NCI-H524 (cell line): Measurements from ENCODE around the gene MAPK1.
"Not testable (repeated sequence)": the region's sequence is repeated elsewhere in the genome, so short reads cannot be mapped to it uniquely, and the experiment has no call there.

ENCODE experiments used
- DNase-seq, 2 experiments: peaks; one replicate each; lab custom pipeline; 2025; lab: John Stamatoyannopoulos, UW

Gene MAPK1

DNA sequence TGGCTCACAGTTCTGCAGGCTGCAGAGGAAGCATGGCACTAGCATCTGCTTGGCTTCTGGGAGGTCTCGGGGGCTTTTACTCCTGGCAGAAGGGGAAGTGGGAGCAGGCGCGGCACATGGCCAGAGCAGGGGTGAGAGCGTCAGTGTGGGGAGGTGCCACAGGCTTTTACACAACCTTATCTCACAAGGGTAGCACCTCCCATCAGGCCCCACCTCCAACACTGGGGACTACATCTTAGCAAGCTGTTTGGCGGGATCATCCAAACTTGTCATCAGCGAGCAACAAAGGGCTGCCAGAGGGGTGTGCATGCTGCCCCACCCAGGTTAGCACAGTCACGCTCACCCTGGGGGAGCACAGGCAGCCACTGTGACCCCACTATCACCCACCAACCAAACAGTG, 112.9 kb downstream of the MAPK1 start:
- DNase-seq: peak in 1 of 2 experiments; percentile 21

GRCh38 chr22:21753374-21754111, 113.9 kb downstream of the MAPK1 start:
- no peak for DNase-seq

DNA sequence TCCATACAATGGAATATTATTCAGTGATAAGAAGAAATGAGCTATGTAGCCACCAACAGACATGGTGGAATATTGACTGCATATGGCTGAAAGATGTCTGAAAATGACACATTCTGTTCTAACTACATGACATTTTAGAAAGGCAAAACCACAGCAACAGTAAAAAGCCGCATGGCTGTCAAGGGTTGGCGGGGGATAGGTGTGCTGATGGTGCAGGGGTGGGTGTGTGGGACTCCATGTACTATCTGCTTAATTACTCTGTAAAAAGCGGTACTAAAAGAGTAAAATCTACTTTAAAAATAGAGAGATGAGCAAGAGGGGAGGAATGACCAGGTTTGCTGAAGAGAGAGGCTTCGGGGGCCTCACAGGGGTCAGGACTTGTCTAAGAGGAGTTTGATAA, 115.2 kb downstream of the MAPK1 start:
- no peak for DNase-seq

DNA sequence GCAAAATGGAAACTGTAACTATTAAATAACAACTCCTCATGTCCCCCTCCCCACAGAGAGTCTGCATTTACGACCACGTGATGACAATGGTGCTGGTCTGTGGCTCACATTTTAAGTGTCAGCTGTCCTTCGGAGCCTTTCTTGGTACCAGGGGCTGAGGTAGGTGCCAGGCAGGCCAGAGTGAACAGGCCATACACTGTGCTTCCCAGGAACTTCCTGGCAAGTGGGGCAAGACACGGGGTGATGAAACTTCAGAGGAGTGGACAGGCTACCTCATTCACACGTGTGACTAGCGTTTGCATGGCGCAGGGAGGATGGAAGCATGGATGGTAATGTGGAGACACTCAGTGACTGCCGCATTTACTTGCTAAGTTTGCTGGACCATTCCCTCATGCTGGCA, 121.5 kb downstream of the MAPK1 start:
- peak in 1 of 2 experiments; percentile 12 for DNase-seq

- DNase-seq: not testable (repeated sequence)
Observed at GRCh38 chr22:21744917-21745316, 122.5 kb downstream of the MAPK1 start.

DNA sequence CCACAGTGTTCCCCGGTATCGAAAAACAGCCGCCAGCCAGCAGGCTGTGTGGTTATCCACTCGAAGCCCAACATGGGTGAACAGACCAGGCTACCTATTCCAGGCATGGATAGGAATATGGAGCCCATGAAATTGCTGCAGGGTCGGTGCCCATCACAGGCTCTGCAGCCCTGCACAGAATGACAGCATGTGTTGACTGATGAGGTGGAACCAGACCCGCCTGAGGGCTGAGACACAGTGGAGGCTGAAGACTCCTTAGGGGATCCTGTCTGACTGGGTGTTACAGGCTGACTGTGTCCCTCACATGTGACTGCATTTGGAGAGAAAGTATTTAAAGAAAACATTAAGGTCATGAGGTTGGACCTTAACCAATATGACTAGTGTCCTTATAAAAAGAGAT, 125.7 kb downstream of the MAPK1 start:
- DNase-seq: no peak

GRCh38 chr22:21741059-21741458, 126.4 kb downstream of the MAPK1 start:
- no peak for DNase-seq

GRCh38 chr22:21739828-21740377, 127.5 kb downstream of the MAPK1 start:
- DNase-seq: no peak

DNA sequence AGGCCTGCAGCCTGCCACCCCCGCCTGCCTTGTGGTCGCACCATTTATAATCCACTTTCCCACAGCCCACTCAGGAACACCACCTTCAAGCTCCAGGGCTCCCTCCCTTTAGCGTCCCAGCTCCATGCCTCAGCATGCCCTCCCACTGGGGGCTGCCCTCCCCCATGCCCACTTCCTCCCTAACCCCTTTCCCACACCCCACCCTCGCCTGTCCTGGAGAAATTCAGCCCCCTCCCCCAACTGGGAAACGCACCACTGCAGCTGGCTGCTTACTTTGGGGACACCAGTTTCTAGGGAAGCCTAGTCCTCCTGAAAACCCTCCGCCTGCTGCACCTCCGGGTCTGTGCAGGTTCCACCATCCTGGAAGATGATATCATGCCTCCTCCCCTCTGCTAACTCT, 128.5 kb downstream of the MAPK1 start:
- no peak for DNase-seq

DNA sequence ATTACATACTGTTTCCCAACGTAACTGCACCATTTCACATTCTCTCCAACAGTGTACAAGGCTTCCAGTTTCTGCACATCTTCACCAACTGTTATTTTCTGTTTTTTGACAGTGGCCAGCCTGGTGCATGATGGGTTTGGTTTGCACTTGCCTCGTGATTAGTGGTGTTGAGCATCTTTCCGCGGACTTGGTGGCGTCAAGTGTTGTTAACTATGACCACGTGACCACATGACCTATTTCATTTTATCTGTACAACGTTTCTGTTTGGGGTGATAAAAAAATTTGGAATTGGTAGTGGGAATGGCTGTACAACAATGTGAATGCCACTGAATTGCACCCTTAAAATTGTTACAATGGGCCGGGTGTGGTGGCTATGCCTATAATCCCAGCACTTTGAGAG, 129.4 kb downstream of the MAPK1 start:
- DNase-seq: no peak

GRCh38 chr22:21736948-21737347, 130.5 kb downstream of the MAPK1 start:
- no peak for DNase-seq

DNA sequence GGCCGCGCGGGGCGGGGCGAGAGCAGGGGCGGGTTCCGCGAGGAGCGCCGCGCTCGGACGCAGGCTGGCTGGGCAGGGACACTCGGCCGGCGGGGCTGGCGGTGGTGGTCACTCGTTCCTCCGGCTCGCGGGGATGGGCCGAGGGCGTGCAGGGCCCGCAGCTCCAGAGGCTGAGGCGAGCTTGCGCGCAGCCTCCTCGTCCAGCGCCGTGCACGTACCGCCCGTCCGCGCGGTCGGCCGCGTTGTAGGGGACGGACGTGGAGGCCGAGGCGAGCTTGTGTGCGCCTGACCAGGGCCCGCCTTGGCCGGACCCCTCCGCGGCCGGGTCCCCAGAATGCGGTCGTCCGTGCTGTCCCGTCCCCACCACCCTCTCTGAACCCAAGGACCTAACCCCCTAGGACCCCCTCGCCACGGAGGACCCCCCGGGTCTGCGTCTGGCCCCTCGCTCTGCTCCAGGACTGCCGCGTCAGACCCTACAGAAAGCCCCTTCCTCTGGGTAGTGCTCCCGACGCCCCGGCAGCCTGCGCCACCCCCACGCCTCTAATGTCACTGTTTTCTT, 131.3 kb downstream of the MAPK1 start:
- DNase-seq: no peak

- DNase-seq: peak; percentile 85 to 93
Observed at GRCh38 chr22:21735200-21736083, 132.0 kb downstream of the MAPK1 start, which contains the start of gene YPEL1. Gene YPEL1 (minus strand): TSS chr22:21735794. CDS start chr22:21710744, 25,050 bp downstream.

DNA sequence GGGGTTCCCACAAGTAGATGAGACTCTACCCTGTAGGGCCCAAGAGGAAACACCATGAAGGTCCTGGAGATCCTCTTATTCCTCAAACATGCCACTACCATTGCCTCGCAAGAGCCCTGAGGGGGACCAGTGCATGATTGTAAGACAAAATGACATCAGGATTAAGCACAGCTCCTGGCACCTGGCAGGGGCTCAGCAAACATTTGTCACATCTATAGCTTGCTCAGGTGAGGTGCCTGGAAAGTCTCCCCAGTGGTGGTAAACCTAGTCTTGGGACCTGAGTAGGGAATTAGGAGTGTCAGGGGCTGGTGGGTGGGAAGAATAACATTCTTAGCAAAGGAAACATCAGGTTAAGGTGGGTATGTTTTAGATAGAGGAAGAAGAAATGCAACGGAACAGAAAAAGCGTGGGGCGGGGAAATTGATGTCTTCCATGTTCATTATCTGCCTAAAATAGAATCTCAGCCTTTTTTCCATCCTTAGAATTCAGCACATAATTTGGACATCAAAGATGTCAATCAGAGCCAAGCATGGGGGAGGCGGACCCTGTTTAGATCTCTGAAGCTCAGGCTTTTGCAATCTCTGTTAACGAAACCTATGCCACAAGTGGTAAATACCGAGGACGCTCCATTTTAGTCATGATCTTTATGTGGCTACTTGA, 132.8 kb downstream of the MAPK1 start:
- DNase-seq: peak in 1 of 2 experiments; percentile 33

GRCh38 chr22:21731503-21731902, 135.9 kb downstream of the MAPK1 start:
- DNase-seq: no peak

DNA sequence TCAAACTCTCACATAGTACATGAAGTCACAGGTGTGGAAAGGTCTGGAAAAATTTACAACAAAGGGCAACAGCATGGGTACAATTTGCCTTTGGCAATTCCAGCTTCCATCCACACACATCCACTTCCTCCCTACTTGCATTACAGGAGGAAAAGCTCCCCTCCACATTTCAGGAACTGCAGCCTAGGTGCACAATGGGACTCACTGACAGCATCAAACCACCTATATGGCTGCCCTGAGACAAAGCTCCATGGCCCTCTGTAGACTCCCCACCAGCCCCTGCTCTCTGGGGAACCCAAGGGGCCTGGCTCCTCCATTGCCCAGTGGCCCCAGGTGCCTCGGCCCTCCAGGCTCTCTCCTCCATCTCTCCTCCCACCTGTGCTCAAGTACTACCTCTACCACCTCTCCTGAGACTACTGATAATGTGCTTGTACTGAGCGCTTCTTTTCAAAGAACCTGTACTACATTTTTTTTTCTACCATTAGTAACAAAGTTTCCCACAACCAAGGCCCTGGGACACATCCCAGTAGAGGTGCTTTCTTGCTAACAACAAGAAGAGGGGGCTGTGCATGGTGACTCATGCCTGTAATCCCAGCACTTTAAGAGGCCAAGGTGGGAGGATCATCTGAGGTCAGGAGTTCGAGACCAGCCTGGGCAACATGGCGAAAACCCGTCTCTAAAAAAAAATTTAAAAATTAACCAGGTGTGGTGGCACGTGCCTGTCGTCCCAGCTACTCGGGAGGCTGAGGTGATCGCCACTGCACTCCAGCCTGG, 136.7 kb downstream of the MAPK1 start:
- no peak for DNase-seq

- not testable (repeated sequence) for DNase-seq
Observed at GRCh38 chr22:21729184-21729583, 138.3 kb downstream of the MAPK1 start.

- no peak for DNase-seq
Observed at GRCh38 chr22:21728270-21728669, 139.2 kb downstream of the MAPK1 start.

- DNase-seq: no peak
Observed at GRCh38 chr22:21727768-21728167, 139.7 kb downstream of the MAPK1 start.

- no peak for DNase-seq
Observed at GRCh38 chr22:21727159-21727558, 140.3 kb downstream of the MAPK1 start.

DNA sequence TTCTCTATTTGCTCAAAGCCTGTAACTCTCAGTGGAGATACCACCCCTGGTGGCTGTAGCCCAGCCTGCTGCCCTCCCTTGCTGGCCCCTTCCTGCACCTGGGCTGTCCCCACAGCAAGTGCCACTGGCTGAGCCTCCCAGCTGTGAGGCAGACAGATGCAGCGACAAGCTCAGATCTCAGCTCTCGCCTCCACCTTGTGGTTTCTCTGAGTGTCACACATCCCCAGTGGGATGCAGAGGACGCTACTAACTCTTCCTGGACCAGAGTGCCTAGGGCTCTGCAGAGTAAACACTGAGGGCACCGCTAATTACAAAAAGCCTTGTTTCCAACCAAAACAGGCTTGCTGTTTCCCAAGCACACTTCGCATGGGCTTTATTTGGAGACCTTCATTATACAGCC, 140.8 kb downstream of the MAPK1 start:
- peak; percentile 60 to 89 for DNase-seq
